Limb (tissue), 2 donors: ENCODE measurements around the gene CCT6A.
"Not testable (repeated sequence)": the region's sequence is repeated elsewhere in the genome, so short reads cannot be mapped to it uniquely, and the experiment has no call there.

Experiments
- DNase-seq, 2 donors: peaks; one replicate each; pipeline ENCODE4 v3.0.0-alpha.2; 2016; ENCODE audit errors: extremely low spot score in 2 of 2

CCT6A gene

DNA sequence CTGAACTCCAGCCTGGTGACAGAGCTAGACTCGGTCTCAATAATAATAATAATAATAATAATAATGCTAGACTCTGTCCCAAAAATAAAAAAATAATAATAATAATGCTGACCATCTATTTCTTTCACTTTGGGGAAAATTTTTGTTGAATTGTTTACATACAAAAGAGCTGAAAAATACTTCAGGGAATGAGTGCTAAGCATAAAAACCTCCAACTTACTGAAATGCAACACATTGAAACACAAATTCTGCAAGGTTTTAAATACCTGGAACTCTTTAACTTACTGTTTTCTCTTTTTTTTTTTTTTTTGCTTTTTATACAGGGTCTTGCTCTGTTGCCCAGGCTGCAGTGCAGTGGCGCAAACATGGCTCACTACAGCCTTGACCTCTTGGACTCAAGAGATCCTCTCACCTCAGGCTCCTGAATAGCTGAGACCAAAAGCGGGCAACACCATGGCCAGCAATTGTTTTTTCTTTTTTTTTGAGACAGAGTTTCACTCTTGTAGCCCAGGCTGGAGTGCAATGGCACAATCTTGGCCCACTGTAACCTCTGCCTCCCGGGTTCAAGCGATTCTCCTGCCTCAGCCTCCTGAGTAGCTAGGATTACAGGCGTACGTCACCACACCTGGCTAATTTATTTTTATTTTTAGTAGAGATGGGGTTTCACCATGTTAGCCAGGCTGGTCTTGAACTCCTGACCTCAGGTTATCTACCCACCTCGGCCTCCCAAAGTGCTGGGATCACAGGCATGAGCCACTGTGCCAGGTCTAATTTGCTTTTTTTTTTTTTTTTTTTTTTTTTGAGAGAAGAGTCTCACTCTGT lies 46.8 kb downstream of the CCT6A start:
- DNase-seq: not testable (repeated sequence)

DNA sequence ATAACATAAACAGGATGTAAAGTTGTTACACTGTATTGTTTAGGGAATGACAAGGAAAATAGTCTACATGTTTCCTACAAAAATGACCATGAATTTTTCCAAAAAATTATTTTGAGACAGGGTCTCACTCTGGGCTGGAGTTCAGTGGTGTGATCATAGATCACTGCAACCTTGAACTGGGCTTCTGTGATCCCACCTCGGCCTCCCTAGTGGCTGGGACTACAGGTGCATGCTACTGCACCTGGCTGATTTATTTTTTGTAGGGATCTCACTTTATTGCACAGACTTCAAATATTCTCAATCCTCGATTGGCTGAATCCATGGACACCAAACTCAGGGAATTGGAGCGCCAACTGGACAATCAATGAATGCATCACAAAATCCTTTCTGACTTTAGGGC lies 48.1 kb downstream of the CCT6A start:
- no peak for DNase-seq

DNA sequence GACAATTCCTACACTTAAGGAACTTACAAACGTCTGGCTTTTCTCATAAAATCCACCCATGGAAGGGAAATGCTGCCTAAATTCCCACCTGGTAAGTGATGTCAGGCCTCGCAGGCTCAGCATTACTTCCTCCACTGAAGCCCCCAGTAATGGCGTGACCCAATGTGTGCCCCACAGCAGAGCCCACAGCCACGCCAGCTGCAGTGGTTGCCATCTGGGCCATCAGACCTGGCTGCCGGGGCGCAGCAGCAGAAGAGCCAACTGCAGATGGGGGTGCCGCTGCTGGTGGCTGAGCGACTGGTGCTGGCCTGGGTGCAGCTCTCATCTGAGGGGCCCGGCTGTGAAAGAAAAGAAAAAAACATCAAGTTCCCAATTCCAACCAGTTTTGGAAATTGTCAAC lies 52.6 kb downstream of the CCT6A start:
- not testable (repeated sequence) for DNase-seq

DNA sequence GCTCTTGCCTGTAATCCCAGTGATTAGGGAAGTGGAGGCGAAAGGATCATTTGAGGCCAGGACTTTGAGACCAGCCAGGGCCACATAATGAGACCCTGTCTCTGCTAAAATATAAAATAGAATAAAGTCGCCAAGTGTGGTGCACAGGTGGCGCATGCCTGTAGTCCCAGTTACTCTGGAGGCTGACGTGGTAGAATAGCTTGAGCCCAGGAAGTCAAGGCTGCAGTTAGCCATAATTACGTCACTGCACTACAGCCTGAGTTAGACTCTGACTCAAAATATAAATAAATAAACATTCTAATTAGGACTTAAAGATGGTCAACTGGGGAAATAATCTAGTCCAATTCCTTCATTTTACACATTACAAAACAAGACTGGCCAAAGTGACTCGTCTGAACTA lies 53.9 kb downstream of the CCT6A start:
- no peak for DNase-seq

DNA sequence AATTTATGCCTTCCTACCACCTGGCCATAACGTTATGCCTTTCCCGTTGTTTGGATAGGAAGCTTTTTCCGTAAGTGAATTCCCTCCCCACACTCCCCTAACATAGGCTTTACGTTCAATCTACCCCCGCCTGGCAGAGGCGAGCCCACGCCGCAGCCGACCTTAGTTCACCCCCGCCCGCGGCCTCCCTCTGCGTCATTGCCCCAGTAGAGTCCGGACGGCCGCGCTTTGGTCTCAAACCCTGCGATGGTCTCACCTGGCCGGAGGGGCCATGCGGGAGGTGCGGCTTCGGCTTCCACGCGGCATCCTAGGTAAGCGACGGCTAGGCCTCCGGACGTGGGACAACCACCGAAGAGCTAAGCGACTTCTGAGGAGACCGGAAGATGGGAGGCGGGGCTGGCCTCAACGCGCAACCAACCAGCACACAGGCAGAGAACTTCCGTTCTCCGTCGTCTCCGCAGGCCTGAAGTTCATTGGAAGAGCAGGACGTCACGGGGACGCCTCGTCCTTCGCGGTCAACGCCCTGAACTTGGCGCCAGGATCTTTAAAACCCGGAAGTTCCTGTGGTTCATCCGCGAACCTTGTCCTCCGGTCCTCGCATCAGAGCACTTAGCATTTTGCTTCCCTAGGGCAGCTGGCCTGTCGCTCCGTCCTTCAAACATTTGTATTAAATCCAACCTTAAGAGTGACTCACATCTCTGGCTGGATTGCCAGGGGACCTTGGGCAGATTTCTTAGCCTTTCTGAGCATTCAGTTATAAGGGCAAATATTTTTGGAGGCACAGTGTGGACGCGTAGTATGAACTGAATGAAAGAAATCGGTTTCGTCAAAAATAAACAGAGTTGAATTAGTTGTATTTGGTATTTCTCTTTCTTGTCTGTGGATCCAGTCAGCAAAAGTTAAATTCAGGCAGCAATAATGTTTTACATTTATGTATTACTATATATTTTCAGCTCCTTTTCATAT lies 54.8 kb downstream of the CCT6A start, which contains the start of gene CHCHD2:
TSS of gene CHCHD2 (minus strand) at position 369 of the 966 bp plus-strand sequence. CDS start at position 306, 63 bp downstream.
- peak; percentile 94 to 98 for DNase-seq

DNA sequence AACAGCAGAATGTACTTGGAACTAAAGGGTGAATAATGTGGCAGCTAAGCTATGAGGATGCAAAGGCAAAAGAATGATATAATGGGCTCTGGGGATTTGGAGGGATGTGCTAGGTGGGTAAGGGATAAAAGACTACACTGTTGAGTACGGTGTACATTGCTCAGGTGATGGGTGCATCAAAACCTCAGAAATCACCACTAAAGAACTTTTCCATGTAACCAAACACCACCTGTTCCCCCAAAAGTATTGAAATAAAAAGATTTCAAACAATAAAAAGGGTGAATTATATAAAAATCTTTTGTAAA lies 56.3 kb downstream of the CCT6A start:
- DNase-seq: no peak

DNA sequence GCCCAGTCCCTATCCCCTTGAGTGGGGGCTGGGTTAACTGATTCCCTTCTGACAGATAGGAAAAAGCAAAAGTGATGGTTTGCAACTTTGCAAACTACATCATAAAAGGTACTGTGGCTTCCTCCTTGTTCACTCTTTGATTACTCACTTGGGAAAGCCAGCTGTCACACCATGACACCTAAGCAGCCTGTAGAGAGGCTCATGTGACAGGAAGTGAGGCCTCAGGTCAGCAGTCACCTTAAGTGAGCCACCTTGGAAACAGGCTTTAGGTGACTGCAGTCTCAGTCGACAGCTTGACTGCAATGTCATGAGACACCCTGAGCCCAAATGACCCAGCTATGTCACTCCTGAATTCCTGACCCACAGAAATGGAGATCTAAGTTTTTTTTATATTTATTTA lies 59.0 kb downstream of the CCT6A start:
- no peak for DNase-seq

DNA sequence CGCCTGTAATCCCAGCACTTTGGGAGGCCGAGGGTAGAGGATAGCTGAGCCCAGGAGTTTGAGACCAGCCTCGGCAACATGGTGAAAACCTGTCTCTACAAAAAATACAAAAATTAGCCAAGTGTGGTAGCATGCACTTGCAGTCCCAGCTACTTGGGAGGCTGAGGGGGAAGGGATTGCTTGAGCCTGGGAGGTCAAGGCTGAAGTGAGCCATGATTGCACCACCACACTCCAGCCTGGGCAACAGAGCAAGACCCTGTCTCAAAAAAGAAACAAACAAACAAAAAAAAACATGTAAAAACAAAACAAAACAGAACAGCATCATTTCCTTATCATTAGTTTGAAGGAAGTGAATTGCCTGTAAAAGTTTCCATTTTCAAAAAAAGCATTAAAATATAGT lies 60.7 kb downstream of the CCT6A start:
- not testable (repeated sequence) for DNase-seq
